OCI-LY7 (cell line): Measurements from ENCODE around the gene MAPKAPK5. TPM values are rescaled to one million over a fixed set of nuclear protein-coding genes. Genes with fewer than 3 reads are reported as not detected.
"Not testable (repeated sequence)": the region's sequence is repeated elsewhere in the genome, so short reads cannot be mapped to it uniquely, and the experiment has no call there.

Source experiments
- BruUV-seq: library from RNA; stranded (reverse); fragments of 400-500 nt; replicated peaks from 2 replicates; lab custom pipeline; 2021; lab: Mats Ljungman, UMichigan
- CTCF ChIA-PET: fragments of 300-600 bp; sonication (Branson Sonifier 250); formaldehyde crosslinking; loops from one replicate; lab custom pipeline; 2022; ENCODE audit warnings: antibody characterized with exemption; ENCODE audit not compliant: unreplicated experiment; lab: Charles Lee
- POLR2A ChIA-PET: fragments of 300-600 bp; sonication (Branson Sonifier 250); formaldehyde crosslinking; loops from one replicate; lab custom pipeline; 2022; ENCODE audit warnings: antibody characterized with exemption; lab: Charles Lee
- DNase-seq: peaks from one replicate; pipeline ENCODE4 v3.0.0-alpha.2; 2015; ENCODE audit warnings: low spot score
- H2AFZ ChIP-seq: fragments of 200-600 bp; sonication (generic), shearing (Covaris generic); 2 replicates; pipeline ENCODE4 v1.6.1; 2014; ENCODE audit warnings: mild to moderate bottlenecking, antibody characterized with exemption, low read length, moderate library complexity
- H3K27ac ChIP-seq: fragments of 200-600 bp; sonication (generic); 2 replicates; pipeline ENCODE4 v1.5.1; 2014; ENCODE audit warnings: mixed run types, low read depth, mild to moderate bottlenecking, moderate library complexity, low read length, inconsistent platforms; ENCODE audit not compliant: poor library complexity, severe bottlenecking
- H3K36me3 ChIP-seq: fragments of 200-600 bp; sonication (generic); 2 replicates; pipeline ENCODE4 v1.6.1; 2014; ENCODE audit warnings: mild to moderate bottlenecking, antibody characterized with exemption, low read length, moderate library complexity, mixed read lengths; ENCODE audit not compliant: insufficient read depth
- H3K4me1 ChIP-seq: fragments of 200-600 bp; sonication (generic); 2 replicates; pipeline ENCODE4 v1.5.1; 2014; ENCODE audit warnings: mild to moderate bottlenecking, low read length; ENCODE audit not compliant: insufficient read depth, poor library complexity, severe bottlenecking
- H3K4me2 ChIP-seq: fragments of 200-600 bp; sonication (generic); 2 replicates; pipeline ENCODE4 v1.6.1; 2014; ENCODE audit warnings: mild to moderate bottlenecking, low read length
- H3K4me3 ChIP-seq: fragments of 200-600 bp; sonication (generic); 2 replicates; pipeline ENCODE4 v1.5.1; 2014; ENCODE audit warnings: mild to moderate bottlenecking, low read depth, low read length; ENCODE audit not compliant: poor library complexity, severe bottlenecking
- H3K79me2 ChIP-seq: fragments of 200-600 bp; sonication (generic); 2 replicates; pipeline ENCODE4 v1.6.1; 2016; ENCODE audit warnings: low read depth, mild to moderate bottlenecking, low read length, moderate library complexity, mixed read lengths; ENCODE audit not compliant: insufficient read depth
- H3K9me2 ChIP-seq: fragments of 200-600 bp; sonication (generic); 2 replicates; pipeline ENCODE4 v1.6.1; 2016; ENCODE audit warnings: mild to moderate bottlenecking, low read length, mixed read lengths; ENCODE audit not compliant: insufficient read depth
- H3K9me3 ChIP-seq: fragments of 200-600 bp; sonication (generic); 2 replicates; pipeline ENCODE4 v1.6.1; 2014; ENCODE audit warnings: mild to moderate bottlenecking, mixed run types, low read length, mixed read lengths
- H4K20me1 ChIP-seq: fragments of 200-600 bp; sonication (generic); 2 replicates; pipeline ENCODE4 v1.6.1; 2014; ENCODE audit warnings: mild to moderate bottlenecking, antibody characterized with exemption, low read length, moderate library complexity, mixed read lengths; ENCODE audit not compliant: insufficient read depth
- CTCF ChIP-seq: fragments of 200-600 bp; sonication (generic); conservative IDR thresholded peaks from 2 replicates; pipeline ENCODE4 v1.5.1; 2014; ENCODE audit warnings: mild to moderate bottlenecking, antibody characterized with exemption, low read length, moderate library complexity, mixed read lengths
- EZH2phosphoT487 ChIP-seq: fragments of 200-600 bp; sonication (generic); IDR thresholded peaks from 2 replicates; pipeline ENCODE4 v1.6.1; 2018; ENCODE audit warnings: low read depth, borderline replicate concordance, mild to moderate bottlenecking, mixed run types, antibody characterized with exemption, low read length, moderate library complexity, mixed read lengths
- intact Hi-C: fragments of 100-400 bp; cut with micrococcal nuclease; formaldehyde crosslinking; loops from one replicate; pipeline ENCODE4 v1.10.0; 2022; ENCODE audit not compliant: unreplicated experiment
- total RNA-seq, 2 experiments: library from RNA; depleted of rRNA in 1 of 2; stranded (reverse); fragments of >200 nt in 1 of 2; shearing (Covaris generic) in 1 of 2; gene quantifications; 2 replicates each; pipeline ENCODE4 v1.2.3, GENCODE V29; 2014 to 2022

MAPKAPK5 gene
- total RNA-seq, 2 experiments from 2014 or later = 74.6 to 83.5 TPM

- Histone ChIP-seq H3K27ac (no peak overlapping the region), H3K79me2 (no peaks in the 10 kb centered on the region), H3K36me3 (no peaks in the 10 kb centered on the region), H4K20me1 (no peaks in the 10 kb centered on the region), H3K4me1 (no peaks in the 10 kb centered on the region), H3K9me3 (no peaks in the 10 kb centered on the region), H3K9me2 (no peaks in the 10 kb centered on the region), H3K4me2 (no peak overlapping the region), H3K4me3 (no peak overlapping the region), H2AFZ (peak overlapping the region; percentile 32; the same call in 1 of the 2 replicates)
- CTCF ChIA-PET = interaction anchor here (0.7 to 1.1 kb wide), 7 partner anchors 28 to 128 kb away, joined by 3 to 7 read pairs (median 3); no protein-coding TSS in a partner anchor
- intact Hi-C loops = loop anchor here (1.0 kb wide), 2 partner anchors 60 to 126 kb away; no protein-coding TSS in a partner anchor
- POLR2A ChIA-PET = interaction anchor here (0.7 to 1.7 kb wide), 4 partner anchors 28 to 128 kb away, joined by 3 to 5 read pairs (median 4); partner anchors contain the start of genes ACAD10 and BRAP
- TF ChIP-seq EZH2phosphoT487 = no peak
- TF ChIP-seq CTCF = peak; percentile 93
- BruUV-seq = no TSS peak
- peak; percentile 90 for DNase-seq
Measured at GRCh38 chr12:111812881-111813741, 28.9 kb upstream of the MAPKAPK5 start.

GRCh38 chr12:111816065-111816615, 25.9 kb upstream of the MAPKAPK5 start:
- Histone ChIP-seq H4K20me1 (no peaks in the 10 kb centered on the region), H3K4me2 (no peak overlapping the region), H3K9me2 (no peaks in the 10 kb centered on the region), H3K27ac (no peak overlapping the region), H3K4me1 (peaks cover 16% of the 10 kb centered on the region), H3K9me3 (no peaks in the 10 kb centered on the region; the same call in 1 of the 2 replicates), H3K79me2 (no peaks in the 10 kb centered on the region), H3K36me3 (no peaks in the 10 kb centered on the region), H2AFZ (no peak overlapping the region), H3K4me3 (no peak overlapping the region)
- ChIA-PET POLR2A (no interaction called here), CTCF (no interaction called here)
- DNase-seq = no peak
- TF ChIP-seq CTCF = no peak
- TF ChIP-seq EZH2phosphoT487 = no peak
- BruUV-seq = no TSS peak
- intact Hi-C loops = no loop called here

GRCh38 chr12:111816898-111817297, 25.1 kb upstream of the MAPKAPK5 start:
- H3K9me2 ChIP-seq, H3K36me3 ChIP-seq, H3K4me3 ChIP-seq, H3K79me2 ChIP-seq, H3K4me2 ChIP-seq, CTCF ChIA-PET, BruUV-seq, H4K20me1 ChIP-seq, H3K9me3 ChIP-seq, H3K27ac ChIP-seq, intact Hi-C loops, H2AFZ ChIP-seq, DNase-seq: not testable (repeated sequence)
- peaks cover 16% of the 10 kb centered on the region for H3K4me1 ChIP-seq
- POLR2A ChIA-PET = interaction anchor here (0.8 kb wide), 1 partner anchor 131 kb away, joined by 3 read pairs; the partner anchor contains the start of genes ACAD10 and BRAP
